Activated T-cell treated with anti-CD3 and anti-CD28 coated beads, Interleukin-2, amount 50 U/mL, for 1 hour (primary cell): Measurements from ENCODE around the gene SYNE3.
A peak's percentile ranks its signal among the peaks of the same experiment; 100 is the strongest.

Source experiments
- DNase-seq: peaks from one replicate; pipeline ENCODE4 v3.0.0-alpha.2; 2020

The SYNE3 gene

GRCh38 chr14:95538801-95539509 lies 22.5 kb upstream of the SYNE3 start:
- DNase-seq, result no peak

- no peak for DNase-seq
These were observed 21.0 kb upstream of the SYNE3 start for GRCh38 chr14:95537298-95538089.

GRCh38 chr14:95536671-95537070 lies 20.2 kb upstream of the SYNE3 start:
- no peak for DNase-seq

- no peak for DNase-seq
These were observed 19.7 kb upstream of the SYNE3 start for GRCh38 chr14:95536036-95536593.

GRCh38 chr14:95535226-95536021 lies 19.0 kb upstream of the SYNE3 start:
- DNase-seq, result peak; percentile 24

GRCh38 chr14:95534299-95535225 lies 18.1 kb upstream of the SYNE3 start, which contains the start of gene GLRX5:
TSS of gene GLRX5 (plus strand) at chr14:95535050. CDS start at chr14:95535090, 40 bp downstream.
- peak; percentile 95 for DNase-seq

- peak; percentile 34 for DNase-seq
These were observed 17.4 kb upstream of the SYNE3 start for GRCh38 chr14:95533822-95534221.

- DNase-seq, result no peak
These were observed 17.0 kb upstream of the SYNE3 start for GRCh38 chr14:95533391-95533821.

- DNase-seq, result no peak
These were observed 15.5 kb upstream of the SYNE3 start for GRCh38 chr14:95531969-95532368.

- DNase-seq, result no peak
These were observed 15.0 kb upstream of the SYNE3 start for GRCh38 chr14:95531473-95531872.

- no peak for DNase-seq
These were observed 14.2 kb upstream of the SYNE3 start for GRCh38 chr14:95530473-95531276.

GRCh38 chr14:95529216-95529615 lies 12.8 kb upstream of the SYNE3 start:
- DNase-seq, result no peak

- DNase-seq, result peak; percentile 37
These were observed 11.0 kb upstream of the SYNE3 start for GRCh38 chr14:95527387-95528002.

- DNase-seq, result no peak
These were observed 10.3 kb upstream of the SYNE3 start for GRCh38 chr14:95526483-95527386.

- no peak for DNase-seq
These were observed 9.5 kb upstream of the SYNE3 start for GRCh38 chr14:95525999-95526398.

- no peak for DNase-seq
These were observed 8.5 kb upstream of the SYNE3 start for GRCh38 chr14:95524706-95525512.

GRCh38 chr14:95523815-95524448 lies 7.5 kb upstream of the SYNE3 start:
- DNase-seq, result peak; percentile 40
